ENCODE measurements around the gene PILRA.

PILRA gene

GRCh38 chr7:100411101-100411500 is 37.8 kb downstream of the PILRA start:
- DNase-seq (ENCODE audit: low read depth, low spot score), result no peak

GRCh38 chr7:100413346-100413745 is 40.1 kb downstream of the PILRA start:
- DNase-seq (ENCODE audit: low read depth, low spot score), result no peak

- DNase-seq (ENCODE audit: low read depth, low spot score), result no peak
Observed at GRCh38 chr7:100413889-100414288, 40.6 kb downstream of the PILRA start.

GRCh38 chr7:100415448-100415847 is 42.2 kb downstream of the PILRA start:
- DNase-seq (ENCODE audit: low read depth, low spot score), result no peak

- DNase-seq (ENCODE audit: low read depth, low spot score), result no peak
Observed at GRCh38 chr7:100418930-100419659, 45.8 kb downstream of the PILRA start.

- no peak for DNase-seq (ENCODE audit: low read depth, low spot score)
Observed at GRCh38 chr7:100419660-100420226, 46.5 kb downstream of the PILRA start.

DNA sequence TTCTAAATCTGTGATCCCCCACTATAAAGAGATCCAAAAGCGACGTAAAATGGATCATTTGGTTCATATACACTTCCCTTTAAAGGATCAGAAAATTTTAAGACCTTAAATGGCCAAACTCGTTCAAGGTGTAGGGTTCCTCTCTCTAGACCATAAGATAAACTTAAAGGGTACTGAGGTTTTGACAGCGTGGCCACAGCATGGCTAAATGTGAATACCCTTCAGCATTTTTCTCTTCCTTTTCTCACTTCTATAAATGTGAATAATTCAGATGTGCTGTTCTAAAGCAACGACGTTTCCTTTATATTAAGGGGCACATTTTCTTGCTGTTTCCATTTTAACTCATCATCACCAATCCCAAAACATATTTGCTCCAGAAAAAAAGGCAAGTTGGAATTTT is 50.0 kb downstream of the PILRA start:
- DNase-seq (ENCODE audit: low read depth, low spot score), result no peak

DNA sequence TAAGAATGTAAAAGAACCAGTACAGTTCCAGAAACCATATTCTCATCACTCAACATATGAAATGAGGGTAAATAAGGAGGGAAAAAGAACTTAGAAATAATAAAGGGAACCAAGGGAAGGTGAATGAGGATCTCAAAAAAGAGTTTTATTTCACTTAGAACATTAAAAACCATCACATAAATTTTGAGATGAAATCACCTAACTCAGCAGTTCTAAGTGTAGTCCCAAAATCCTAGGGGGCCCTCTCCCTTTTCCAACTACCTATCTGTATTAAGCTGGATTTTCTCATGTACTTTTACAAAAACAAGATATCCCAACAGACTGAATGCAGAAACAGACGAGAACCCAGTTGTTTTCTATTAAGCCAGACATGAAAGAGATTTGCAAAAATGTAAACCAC is 52.1 kb downstream of the PILRA start:
- DNase-seq (ENCODE audit: low read depth, low spot score), result no peak

DNA sequence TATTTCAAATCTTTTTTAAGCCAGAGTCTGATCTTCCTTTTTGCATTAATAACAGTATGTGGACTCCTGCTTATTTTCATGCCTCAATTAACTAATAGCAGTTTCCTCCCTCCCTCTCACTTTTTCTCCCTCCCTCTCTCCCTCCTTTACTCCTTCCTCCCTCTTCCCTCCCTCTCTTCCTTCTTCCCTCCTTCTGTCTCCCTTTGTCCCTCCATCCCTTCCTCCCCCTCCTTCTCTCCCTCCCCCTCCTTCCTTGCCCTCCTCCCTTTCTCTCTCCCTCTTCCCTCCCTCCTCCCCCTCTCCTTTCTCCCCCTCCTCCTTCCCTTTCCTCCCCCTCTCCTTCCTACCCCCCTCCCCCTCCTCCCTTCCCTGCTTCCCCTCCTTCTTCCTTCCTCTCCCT is 53.2 kb downstream of the PILRA start:
- DNase-seq (ENCODE audit: low read depth, low spot score), result no peak

DNA sequence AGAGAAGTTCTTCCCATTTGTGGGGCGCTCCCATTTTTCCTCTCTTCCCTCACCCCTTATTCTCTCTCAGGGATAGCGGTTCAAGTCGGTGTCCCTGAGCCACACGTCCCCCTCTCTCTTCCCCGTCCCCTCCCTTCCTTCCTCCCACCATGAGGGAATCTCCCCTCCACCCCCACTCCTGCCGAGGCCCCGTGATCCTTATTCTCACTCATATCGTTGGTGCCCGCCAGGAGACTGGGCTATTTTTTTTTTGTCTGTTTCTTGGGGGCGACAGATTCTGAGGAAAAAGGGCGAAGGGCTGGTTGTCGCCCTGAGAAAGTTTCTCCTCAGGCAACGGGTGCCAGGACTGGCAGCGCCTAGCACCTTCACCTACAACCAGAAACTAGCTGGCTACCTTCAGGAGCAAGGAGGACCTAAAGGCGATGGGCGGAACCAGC is 54.5 kb downstream of the PILRA start:
- DNase-seq (ENCODE audit: low read depth, low spot score), result no peak

DNA sequence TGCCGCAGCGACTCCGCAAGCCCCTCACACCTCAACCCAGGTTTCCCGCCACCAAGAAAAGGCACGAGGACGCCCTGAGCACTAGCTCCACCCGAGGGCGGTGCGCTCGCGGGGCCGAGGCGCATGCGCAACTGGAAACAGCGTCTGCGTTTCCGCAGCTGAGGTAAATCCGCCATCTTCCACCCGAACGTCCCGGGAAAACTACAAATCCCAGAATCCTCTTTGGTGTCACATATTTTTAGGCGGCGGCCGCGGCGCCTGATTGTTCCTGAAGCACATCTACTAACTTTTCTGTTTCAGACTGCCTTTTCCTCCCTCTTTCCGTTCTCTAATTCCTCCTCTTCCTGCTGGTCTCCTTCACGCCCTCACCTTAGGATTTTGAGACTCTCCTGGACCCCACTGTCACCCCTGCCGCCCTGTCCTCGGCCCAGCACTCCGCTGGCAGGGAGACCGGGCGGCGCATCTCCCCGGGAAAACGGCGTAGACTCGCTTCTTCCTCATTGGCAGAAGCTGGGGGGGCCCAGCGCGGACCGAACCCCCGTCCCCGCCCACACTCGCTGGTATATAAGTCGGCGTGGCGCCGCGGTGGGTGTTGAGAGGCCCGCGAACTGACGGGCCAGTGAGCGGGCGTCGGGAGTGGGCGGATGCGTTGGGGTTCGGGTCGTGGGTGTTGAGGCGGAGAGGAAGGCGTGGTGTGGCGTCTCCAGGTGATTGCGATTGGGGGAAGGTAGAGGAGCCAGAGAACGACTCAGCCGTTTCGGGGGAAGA is 55.1 kb downstream of the PILRA start, which contains the start of gene ZCWPW1:
Gene ZCWPW1 (minus strand): TSS at position 505 of the 768 bp plus-strand sequence. CDS start 8,054 bp downstream, outside the sequence.
- peak; percentile 90 for DNase-seq (ENCODE audit: low read depth, low spot score)

- DNase-seq (ENCODE audit: low read depth, low spot score), result peak; percentile 99
Observed at GRCh38 chr7:100428967-100429636, 55.8 kb downstream of the PILRA start.

DNA sequence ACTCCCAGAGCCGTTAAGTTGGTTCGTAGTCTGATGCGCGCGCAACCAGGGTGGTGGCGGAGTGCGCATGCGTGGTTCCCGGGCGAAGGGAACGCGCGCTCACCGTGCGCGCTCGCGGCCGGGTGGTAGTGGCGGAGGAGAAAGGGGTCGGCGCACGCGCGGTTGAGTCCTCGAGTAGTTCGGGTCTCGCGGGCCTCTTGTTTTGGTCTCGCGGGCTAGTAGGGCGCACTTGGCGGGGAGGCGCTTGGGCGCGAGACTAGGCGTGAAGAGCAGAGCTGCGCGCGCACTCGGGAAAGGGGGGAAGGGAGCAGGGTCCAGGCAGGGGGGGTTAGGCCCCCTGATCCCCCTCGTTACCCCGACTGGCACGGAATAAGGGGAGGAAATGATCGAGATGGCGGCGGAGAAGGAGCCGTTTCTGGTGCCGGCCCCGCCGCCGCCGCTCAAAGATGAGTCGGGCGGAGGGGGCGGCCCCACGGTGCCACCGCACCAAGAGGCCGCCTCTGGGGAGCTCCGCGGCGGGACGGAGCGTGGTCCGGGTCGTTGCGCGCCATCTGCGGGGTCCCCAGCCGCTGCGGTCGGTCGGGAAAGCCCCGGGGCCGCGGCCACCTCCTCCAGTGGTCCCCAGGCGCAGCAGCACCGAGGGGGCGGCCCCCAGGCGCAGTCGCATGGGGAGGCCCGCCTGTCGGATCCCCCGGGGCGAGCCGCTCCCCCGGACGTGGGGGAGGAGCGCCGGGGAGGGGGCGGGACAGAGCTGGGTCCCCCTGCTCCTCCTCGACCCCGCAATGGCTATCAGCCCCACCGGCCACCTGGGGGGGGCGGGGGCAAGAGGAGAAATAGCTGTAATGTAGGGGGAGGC is 56.6 kb downstream of the PILRA start, which contains the start of gene MEPCE:
Gene MEPCE (plus strand): TSS at position 195 of the 856 bp plus-strand sequence. CDS start 188 bp downstream, at position 383.
- peak; percentile 96 for DNase-seq (ENCODE audit: low read depth, low spot score)

DNA sequence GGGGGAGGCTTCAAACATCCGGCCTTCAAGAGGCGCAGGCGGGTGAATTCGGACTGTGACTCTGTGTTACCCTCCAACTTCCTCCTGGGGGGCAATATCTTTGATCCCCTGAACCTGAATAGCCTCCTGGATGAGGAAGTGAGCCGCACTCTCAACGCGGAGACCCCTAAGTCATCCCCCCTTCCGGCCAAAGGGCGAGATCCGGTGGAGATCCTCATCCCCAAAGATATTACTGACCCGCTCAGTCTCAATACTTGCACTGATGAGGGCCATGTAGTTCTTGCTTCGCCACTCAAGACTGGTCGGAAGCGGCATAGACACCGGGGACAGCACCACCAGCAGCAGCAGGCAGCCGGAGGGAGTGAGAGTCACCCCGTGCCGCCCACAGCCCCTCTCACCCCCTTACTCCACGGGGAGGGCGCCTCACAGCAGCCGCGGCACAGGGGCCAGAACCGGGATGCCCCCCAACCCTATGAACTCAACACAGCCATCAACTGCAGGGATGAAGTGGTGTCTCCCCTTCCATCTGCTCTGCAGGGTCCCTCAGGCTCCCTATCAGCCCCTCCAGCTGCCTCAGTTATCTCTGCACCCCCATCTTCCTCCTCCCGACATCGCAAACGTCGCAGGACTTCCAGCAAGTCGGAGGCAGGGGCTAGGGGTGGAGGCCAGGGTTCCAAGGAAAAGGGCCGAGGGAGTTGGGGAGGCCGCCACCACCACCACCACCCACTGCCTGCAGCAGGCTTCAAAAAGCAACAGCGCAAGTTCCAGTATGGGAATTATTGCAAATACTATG is 57.4 kb downstream of the PILRA start:
- DNase-seq (ENCODE audit: low read depth, low spot score), result no peak

DNA sequence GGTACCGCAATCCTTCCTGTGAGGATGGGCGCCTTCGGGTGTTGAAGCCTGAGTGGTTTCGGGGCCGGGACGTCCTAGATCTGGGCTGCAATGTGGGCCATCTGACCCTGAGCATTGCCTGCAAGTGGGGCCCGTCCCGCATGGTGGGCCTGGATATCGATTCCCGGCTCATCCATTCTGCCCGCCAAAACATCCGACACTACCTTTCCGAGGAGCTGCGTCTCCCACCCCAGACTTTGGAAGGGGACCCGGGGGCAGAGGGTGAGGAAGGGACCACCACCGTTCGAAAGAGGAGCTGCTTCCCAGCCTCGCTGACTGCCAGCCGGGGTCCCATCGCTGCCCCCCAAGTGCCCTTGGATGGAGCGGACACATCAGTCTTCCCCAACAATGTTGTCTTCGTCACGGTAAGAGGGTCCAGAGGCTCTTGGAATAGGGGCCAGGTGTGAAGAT is 58.0 kb downstream of the PILRA start:
- no peak for DNase-seq (ENCODE audit: low read depth, low spot score)

- no peak for DNase-seq (ENCODE audit: low read depth, low spot score)
Observed at GRCh38 chr7:100432053-100432452, 58.8 kb downstream of the PILRA start.

DNA sequence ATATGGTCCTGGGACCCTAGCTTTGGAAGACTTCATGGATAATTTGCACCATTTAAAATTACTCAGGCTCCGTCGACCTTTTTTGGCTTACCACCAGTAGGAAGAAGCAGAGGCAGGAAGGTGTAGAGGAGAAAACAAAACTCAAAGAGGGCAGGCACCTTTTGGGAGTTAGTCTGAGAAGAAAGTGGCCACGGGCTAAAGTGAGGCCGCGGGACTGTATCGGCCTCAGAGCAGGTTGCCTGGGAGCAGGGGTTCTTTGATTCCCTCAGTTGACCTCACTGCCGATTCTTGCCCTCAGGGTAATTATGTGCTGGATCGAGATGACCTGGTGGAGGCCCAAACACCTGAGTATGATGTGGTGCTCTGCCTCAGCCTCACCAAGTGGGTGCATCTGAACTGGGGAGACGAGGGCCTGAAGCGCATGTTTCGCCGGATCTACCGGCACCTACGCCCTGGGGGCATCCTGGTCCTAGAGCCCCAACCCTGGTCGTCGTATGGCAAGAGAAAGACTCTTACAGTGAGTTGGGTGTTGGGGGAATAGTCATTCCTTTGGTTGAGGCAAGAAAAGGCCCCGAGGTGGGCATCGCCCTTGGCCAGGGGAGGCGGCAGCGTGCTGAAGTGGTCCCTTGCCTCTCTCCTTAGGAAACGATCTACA is 59.5 kb downstream of the PILRA start:
- DNase-seq (ENCODE audit: low read depth, low spot score), result no peak

- no peak for DNase-seq (ENCODE audit: low read depth, low spot score)
Observed at GRCh38 chr7:100433276-100433591, 59.9 kb downstream of the PILRA start.

GRCh38 chr7:100433592-100434296 is 60.5 kb downstream of the PILRA start:
- no peak for DNase-seq (ENCODE audit: low read depth, low spot score)
